Panc1 (cell line): Measurements from ENCODE around the gene MST1. TPM values are rescaled to one million over a fixed set of nuclear protein-coding genes. Genes with fewer than 3 reads are reported as not detected.

ENCODE experiments used
- ATAC-seq: fragments of 200-7000 bp; cut with Tn5 transposase; 2 replicates; pipeline ENCODE4 v1.9.1; 2020; ENCODE audit warnings: mild to moderate bottlenecking, moderate library complexity
- BruUV-seq: library from RNA; stranded (reverse); fragments of 400-500 nt; replicated peaks from 2 replicates; lab custom pipeline; 2021; lab: Mats Ljungman, UMichigan
- CTCF ChIA-PET: fragments of 300-600 bp; sonication (Branson Sonifier 250); formaldehyde crosslinking; loops from one replicate; lab custom pipeline; 2022; ENCODE audit warnings: antibody characterized with exemption; lab: Charles Lee
- POLR2A ChIA-PET: fragments of 300-600 bp; sonication (Branson Sonifier 250); formaldehyde crosslinking; loops from one replicate; lab custom pipeline; 2022; ENCODE audit warnings: antibody characterized with exemption; lab: Charles Lee
- DNase-seq: peaks from one replicate; pipeline ENCODE4 v3.0.0-alpha.2; 2010; ENCODE audit warnings: low read depth, low spot score
- H3K27ac ChIP-seq: 2 replicates; pipeline ENCODE4 v1.5.1; 2011; ENCODE audit warnings: mild to moderate bottlenecking, low read length, inconsistent platforms
- H3K27me3 ChIP-seq: fragments of 200-500 bp; sonication (Bioruptor generic); 2 replicates; pipeline ENCODE4 v1.6.0; 2014; ENCODE audit warnings: low read length, inconsistent platforms; ENCODE audit not compliant: control insufficient read depth, insufficient read depth
- H3K36me3 ChIP-seq: fragments of 200-500 bp; sonication (Bioruptor generic); 2 replicates; pipeline ENCODE4 v1.5.1; 2014; ENCODE audit warnings: inconsistent platforms, mild to moderate bottlenecking, low read length, moderate library complexity; ENCODE audit not compliant: control insufficient read depth, insufficient read depth
- H3K4me1 ChIP-seq: 2 replicates; pipeline ENCODE4 v1.5.1; 2011; ENCODE audit warnings: inconsistent platforms, mild to moderate bottlenecking, low read length, moderate library complexity; ENCODE audit not compliant: control insufficient read depth, insufficient read depth
- H3K4me3 ChIP-seq, 2 experiments: 2 replicates each; pipeline ENCODE4 v1.5.1; 2011 to 2012; ENCODE audit warnings: low read depth in 2 of 2, low read length in 2 of 2, mild to moderate bottlenecking in 2 of 2, inconsistent platforms in 1 of 2, moderate library complexity in 1 of 2
- H3K9me3 ChIP-seq: fragments of 200-500 bp; sonication (Bioruptor generic); 2 replicates; pipeline ENCODE4 v1.5.1; 2014; ENCODE audit warnings: low read depth, mild to moderate bottlenecking, inconsistent platforms, low read length, moderate library complexity; ENCODE audit not compliant: control insufficient read depth, insufficient read depth
- CTCF ChIP-seq: fragments of 450-650 bp; IDR thresholded peaks from 2 replicates; pipeline ENCODE4 v1.5.1; 2017; ENCODE audit warnings: mild to moderate bottlenecking
- POLR2AphosphoS5 ChIP-seq: IDR thresholded peaks from 2 replicates; pipeline ENCODE4 v1.6.1; 2012; ENCODE audit warnings: mild to moderate bottlenecking, low read depth, low read length, moderate library complexity
- SIN3A ChIP-seq: IDR thresholded peaks from 2 replicates; pipeline ENCODE4 v1.6.1; 2012; ENCODE audit warnings: low read depth, mild to moderate bottlenecking, low read length, moderate library complexity, borderline replicate concordance; ENCODE audit not compliant: insufficient read depth
- TCF7L2 ChIP-seq: IDR thresholded peaks from 2 replicates; pipeline ENCODE4 v1.6.1; 2011; ENCODE audit warnings: mild to moderate bottlenecking, low read depth, low read length, inconsistent platforms
- in situ Hi-C: cut with HindIII; loops from 2 replicates; pipeline ENCODE4 v1.10.0; 2016; ENCODE audit warnings: low sequenced_read_pairs, low pct_unique_long_range_greater_than_20kb
- intact Hi-C: fragments of 100-400 bp; cut with micrococcal nuclease; formaldehyde crosslinking; loops from one replicate; pipeline ENCODE4 v1.10.0; 2022; ENCODE audit not compliant: unreplicated experiment
- total RNA-seq: library from RNA; stranded (reverse); gene quantifications from one replicate; pipeline ENCODE4 v1.2.1, GENCODE V29; 2021; ENCODE audit not compliant: unreplicated experiment
- TF ChIP-seq, protein P1 (sequence below), 2 experiments: IDR thresholded peaks; 2 replicates each; pipeline ENCODE4 v1.6.1; 2011 to 2012; ENCODE audit warnings: low read depth in 2 of 2, control low read depth in 1 of 2, low read length in 1 of 2, mild to moderate bottlenecking in 1 of 2, moderate library complexity in 1 of 2; ENCODE audit not compliant: insufficient read depth in 1 of 2

Gene MST1
- total RNA-seq, 1 experiment from 2014 or later = 14.0 TPM

DNA sequence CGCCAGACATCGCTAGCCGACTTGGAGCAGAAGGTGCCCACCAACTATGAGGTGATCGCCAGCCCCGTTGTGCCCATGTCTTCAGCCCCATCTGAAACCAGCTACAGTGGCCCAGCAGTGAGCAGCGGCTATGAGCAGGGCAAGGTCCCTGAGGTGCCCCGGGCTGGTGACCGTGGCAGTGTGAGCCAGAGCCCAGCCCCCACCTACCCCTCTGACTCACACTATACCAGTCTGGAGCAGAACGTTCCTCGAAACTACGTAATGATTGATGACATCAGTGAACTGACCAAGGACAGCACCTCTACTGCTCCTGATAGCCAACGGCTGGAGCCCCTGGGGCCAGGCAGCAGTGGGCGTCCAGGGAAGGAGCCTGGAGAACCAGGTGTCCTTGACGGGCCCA, 28.0 kb downstream of the MST1 start:
- no peak for TF ChIP-seq POLR2AphosphoS5
- TF ChIP-seq, protein P1, sequence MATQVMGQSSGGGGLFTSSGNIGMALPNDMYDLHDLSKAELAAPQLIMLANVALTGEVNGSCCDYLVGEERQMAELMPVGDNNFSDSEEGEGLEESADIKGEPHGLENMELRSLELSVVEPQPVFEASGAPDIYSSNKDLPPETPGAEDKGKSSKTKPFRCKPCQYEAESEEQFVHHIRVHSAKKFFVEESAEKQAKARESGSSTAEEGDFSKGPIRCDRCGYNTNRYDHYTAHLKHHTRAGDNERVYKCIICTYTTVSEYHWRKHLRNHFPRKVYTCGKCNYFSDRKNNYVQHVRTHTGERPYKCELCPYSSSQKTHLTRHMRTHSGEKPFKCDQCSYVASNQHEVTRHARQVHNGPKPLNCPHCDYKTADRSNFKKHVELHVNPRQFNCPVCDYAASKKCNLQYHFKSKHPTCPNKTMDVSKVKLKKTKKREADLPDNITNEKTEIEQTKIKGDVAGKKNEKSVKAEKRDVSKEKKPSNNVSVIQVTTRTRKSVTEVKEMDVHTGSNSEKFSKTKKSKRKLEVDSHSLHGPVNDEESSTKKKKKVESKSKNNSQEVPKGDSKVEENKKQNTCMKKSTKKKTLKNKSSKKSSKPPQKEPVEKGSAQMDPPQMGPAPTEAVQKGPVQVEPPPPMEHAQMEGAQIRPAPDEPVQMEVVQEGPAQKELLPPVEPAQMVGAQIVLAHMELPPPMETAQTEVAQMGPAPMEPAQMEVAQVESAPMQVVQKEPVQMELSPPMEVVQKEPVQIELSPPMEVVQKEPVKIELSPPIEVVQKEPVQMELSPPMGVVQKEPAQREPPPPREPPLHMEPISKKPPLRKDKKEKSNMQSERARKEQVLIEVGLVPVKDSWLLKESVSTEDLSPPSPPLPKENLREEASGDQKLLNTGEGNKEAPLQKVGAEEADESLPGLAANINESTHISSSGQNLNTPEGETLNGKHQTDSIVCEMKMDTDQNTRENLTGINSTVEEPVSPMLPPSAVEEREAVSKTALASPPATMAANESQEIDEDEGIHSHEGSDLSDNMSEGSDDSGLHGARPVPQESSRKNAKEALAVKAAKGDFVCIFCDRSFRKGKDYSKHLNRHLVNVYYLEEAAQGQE (IDR thresholded peaks at IDR 0.05; ENCODE audit: insufficient read depth in 1 of 2, low read depth in 2 of 2, low read length in 1 of 2) = no peak
- TF ChIP-seq CTCF = no peak
- TF ChIP-seq SIN3A = no peak
- no peak for TF ChIP-seq TCF7L2
- in situ Hi-C loops (no loop called here), intact Hi-C loops (no loop called here)
- no peak for ATAC-seq
- H3K36me3 ChIP-seq = no peaks in the 10 kb centered on the region
- no peaks in the 10 kb centered on the region for H3K27me3 ChIP-seq
- H3K27ac ChIP-seq = no peak overlapping the region
- ChIA-PET POLR2A (no interaction called here), CTCF (no interaction called here)
- no peak for DNase-seq
- no peaks in the 10 kb centered on the region for H3K9me3 ChIP-seq
- no TSS peak for BruUV-seq
- no peaks in the 10 kb centered on the region for H3K4me1 ChIP-seq
- H3K4me3 ChIP-seq = no peak overlapping the region

DNA sequence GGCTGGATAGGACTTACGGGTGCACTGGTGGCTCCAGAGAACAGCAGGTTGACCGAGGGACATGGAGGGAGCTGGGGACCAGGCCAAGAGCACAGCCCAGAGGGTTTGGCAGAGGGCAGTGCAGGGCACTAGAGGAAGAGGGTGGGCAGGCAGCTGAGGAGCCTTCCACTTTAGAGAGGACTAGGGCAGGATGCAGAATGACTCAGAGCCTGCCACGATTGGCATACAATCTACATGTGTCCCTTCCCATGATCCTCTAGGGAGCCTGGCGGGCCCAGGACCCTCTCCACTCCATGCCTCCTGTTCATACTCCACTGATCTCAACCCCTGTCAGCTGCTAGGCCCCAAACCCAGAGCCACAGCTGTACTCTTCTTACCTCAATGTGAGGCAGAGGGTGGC, 29.5 kb downstream of the MST1 start:
- CTCF ChIA-PET = no interaction called here
- DNase-seq (no peak), ATAC-seq (no peak)
- H3K9me3 ChIP-seq = no peaks in the 10 kb centered on the region
- no peaks in the 10 kb centered on the region for H3K36me3 ChIP-seq
- TF ChIP-seq TCF7L2 (no peak), CTCF (no peak), POLR2AphosphoS5 (no peak), SIN3A (no peak)
- TF ChIP-seq, protein P1 (IDR thresholded peaks at IDR 0.05; ENCODE audit: insufficient read depth in 1 of 2, low read depth in 2 of 2, low read length in 1 of 2) = no peak
- no TSS peak for BruUV-seq
- H3K4me1 ChIP-seq = no peaks in the 10 kb centered on the region
- no peaks in the 10 kb centered on the region for H3K27me3 ChIP-seq
- intact Hi-C loops = no loop called here
- POLR2A ChIA-PET = no interaction called here
- in situ Hi-C loops = no loop called here
- no peak overlapping the region for H3K4me3 ChIP-seq
- no peak overlapping the region for H3K27ac ChIP-seq
